GM18526 (cell line): ENCODE measurements around the gene PLXNA4.

Source experiments
- POLR2A ChIP-seq: IDR thresholded peaks from 3 replicates; pipeline ENCODE4 v1.6.1; 2011; ENCODE audit not compliant: insufficient read length; ENCODE audit errors: extremely low read depth

Gene PLXNA4

GRCh38 chr7:132232406-132232805 lies 343.9 kb downstream of the PLXNA4 start:
- TF ChIP-seq POLR2A: no peak

GRCh38 chr7:132230462-132230861 lies 345.8 kb downstream of the PLXNA4 start:
- no peak for TF ChIP-seq POLR2A

DNA sequence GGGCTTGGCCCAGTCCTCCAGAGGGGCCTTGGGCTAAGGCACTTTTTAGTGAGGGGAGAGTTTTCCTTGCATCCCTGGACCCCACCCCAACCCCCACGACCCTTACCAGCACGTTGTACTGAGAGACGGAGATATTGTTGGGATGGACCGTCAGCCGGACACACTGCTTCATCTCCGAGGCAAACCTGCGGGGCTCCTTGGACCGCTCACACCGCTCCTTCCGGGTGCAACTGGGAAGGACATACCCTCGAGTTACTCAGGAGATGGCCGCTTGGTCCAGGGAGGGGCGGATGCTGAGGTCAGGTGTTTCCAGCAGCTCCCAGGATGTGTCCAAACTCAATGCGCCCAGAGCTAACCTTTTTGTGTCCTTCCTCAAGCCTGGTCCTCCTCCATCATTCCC lies 348.0 kb downstream of the PLXNA4 start:
- no peak for TF ChIP-seq POLR2A

DNA sequence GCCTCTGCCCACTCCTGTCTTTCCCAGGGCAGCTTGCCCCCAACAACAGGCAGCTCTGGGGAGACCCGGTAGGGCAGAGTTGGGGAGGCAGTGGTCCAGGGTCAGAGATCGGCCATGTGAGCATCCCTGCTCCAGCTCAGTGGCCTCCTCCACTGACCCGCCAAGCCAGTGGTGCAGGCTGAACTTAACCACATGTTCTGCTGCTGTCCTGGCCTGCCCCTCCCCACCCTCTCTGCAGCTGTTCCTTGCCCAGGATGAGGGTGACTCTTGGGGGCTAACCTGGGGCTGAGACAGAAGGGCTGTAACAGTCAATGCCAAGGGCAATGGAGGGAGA lies 349.3 kb downstream of the PLXNA4 start:
- no peak for TF ChIP-seq POLR2A

- TF ChIP-seq POLR2A: no peak
These were observed 350.0 kb downstream of the PLXNA4 start for GRCh38 chr7:132226046-132226956.

- no peak for TF ChIP-seq POLR2A
These were observed 350.8 kb downstream of the PLXNA4 start for GRCh38 chr7:132225216-132226030.

DNA sequence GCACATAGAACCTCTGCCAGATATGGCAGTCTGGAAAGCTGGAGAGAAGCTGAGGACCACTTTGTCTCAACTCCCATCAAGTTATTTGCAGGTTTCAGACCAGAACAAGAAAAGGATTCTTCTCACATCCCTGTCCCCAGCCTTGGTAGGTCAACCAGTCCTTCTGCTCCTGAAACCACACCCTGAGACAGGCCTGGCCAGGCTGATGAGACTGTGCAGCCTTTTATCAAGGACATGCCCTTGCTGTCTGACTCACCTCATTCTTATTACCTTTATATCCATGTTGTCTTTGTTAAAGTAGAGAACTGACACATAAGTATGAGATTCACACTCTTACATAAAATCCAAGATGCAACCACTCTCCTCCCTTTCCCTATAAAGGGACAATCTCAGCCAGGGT lies 354.9 kb downstream of the PLXNA4 start:
- TF ChIP-seq POLR2A: no peak

DNA sequence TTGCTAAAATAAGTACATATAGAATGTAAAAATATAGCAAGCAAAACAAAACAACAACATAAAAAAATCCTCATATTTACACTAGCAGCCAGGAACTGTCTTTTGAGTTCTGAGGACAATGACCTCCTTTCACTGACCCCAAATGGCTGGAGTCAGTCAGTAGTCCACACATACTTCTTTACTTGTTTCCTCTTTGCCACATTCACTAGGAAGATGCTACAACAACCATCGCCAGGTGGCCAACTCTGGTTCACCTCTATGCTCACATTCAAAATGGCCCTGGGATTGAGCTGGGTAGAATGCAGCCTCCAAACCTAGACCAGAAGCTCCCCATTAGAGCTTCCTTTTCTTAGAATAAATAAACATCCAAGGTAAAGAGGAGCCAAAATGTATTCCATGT lies 356.2 kb downstream of the PLXNA4 start:
- TF ChIP-seq POLR2A: no peak

DNA sequence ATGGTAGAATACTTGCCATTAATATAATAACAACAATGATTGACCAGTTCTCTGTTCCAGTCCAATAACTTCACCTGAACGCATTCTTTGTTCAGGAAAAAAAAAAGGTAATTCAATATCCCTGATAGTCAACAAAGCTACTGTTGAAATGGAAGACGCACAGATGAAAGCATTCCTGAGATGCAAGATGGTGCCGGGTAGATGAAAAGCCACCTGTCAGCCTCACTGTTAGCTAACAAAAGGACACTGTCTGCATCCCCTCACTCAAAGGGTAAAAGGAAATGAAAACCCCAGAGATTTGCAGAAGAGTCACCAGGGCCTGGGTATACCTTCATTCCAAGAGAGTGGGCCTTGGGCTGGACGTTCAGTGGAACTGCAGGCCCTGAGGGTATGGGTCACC lies 357.4 kb downstream of the PLXNA4 start:
- no peak for TF ChIP-seq POLR2A

- TF ChIP-seq POLR2A: no peak
These were observed 359.3 kb downstream of the PLXNA4 start for GRCh38 chr7:132216847-132217525.

DNA sequence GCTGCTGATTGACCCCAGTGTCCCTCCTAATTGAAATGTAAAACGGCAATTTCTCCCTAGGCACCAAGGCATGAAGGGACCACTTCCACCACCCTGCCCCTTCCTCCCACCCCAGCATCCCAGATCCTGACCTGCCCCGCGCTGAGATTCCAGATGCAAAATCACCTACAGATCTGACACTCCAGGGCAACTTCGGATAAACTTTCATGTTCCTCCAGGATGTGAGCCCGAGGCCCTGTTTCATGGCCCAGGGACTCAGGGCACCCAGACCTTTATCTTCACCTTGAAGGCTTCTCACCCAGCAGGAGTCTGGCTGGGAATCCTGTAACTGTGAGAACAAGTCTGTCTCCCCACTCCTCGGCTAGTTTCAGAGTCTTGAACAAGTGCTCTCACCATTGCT lies 361.8 kb downstream of the PLXNA4 start:
- no peak for TF ChIP-seq POLR2A

GRCh38 chr7:132213583-132213982 lies 362.7 kb downstream of the PLXNA4 start:
- no peak for TF ChIP-seq POLR2A

- no peak for TF ChIP-seq POLR2A
These were observed 364.3 kb downstream of the PLXNA4 start for GRCh38 chr7:132211971-132212370.

- TF ChIP-seq POLR2A: no peak
These were observed 365.4 kb downstream of the PLXNA4 start for GRCh38 chr7:132210821-132211220.

DNA sequence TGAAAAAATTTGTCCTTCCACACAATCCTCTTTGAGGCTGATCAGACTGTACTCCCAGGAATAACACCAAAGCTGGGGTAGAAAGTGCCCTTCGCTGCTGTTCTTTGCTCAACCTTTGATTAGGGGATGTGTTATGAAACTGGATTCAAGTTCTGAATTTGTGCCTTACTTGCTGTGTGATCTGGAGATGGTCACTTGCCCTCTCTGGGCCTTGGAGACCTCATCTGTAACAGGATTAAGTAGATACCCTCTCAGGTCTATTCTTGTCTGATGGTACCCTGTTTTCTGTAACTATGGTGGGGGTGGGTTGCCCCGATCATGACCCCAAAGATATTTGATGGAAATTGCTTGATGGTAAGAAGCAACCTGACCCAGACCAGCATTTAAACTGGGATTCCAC lies 368.5 kb downstream of the PLXNA4 start:
- no peak for TF ChIP-seq POLR2A

DNA sequence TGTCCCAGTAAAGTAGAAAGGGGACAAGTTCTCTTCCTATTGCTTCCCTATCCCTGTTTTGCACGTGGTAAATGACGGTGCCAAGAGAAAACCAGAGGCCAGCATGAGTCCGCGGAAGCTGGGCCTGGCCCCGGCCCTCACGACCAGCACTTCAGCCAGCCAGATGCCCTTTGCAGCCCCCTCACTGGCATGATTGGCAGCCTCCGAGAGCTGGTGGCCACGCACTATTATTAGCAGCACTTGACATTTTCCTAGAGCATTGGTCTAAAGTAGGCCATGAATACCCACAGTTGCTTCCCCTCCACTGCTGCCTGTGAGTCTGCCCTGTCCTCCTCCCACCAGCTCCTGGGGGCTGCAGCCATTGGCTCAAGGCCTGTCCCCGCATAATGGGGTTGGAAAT lies 369.1 kb downstream of the PLXNA4 start:
- no peak for TF ChIP-seq POLR2A
